H1 (cell line): Measurements from ENCODE around the gene ZNF223. TPM values are rescaled to one million over a fixed set of nuclear protein-coding genes. Genes with fewer than 3 reads are reported as not detected.

Source experiments
- EGR1 ChIP-seq: IDR thresholded peaks from 2 replicates; pipeline ENCODE4 v1.6.1; 2011; ENCODE audit warnings: low read depth, low read length, borderline replicate concordance
- RNF2 ChIP-seq: fragments of 200-900, 300-1000 bp; sonication (generic); IDR thresholded peaks from 2 replicates; pipeline ENCODE4 v1.7.1; 2016; ENCODE audit warnings: borderline replicate concordance, low read depth, mild to moderate bottlenecking, antibody characterized with exemption, low read length; ENCODE audit not compliant: poor library complexity, severe bottlenecking; ENCODE audit errors: missing control alignments
- polyA plus RNA-seq, 7 experiments: library from polyadenylated mRNA; depleted of rRNA in 3 of 7; stranded (reverse) in 5 of 7; unstranded in 2 of 7; fragments of >200 nt in 5 of 7; fragments of 200-250 nt in 2 of 7; gene quantifications; 1 replicate in 5 of 7; 2 replicates in 1 of 7; 4 replicates in 1 of 7; pipeline versions ENCODE4 v1.2.1 to v1.2.3, GENCODE V29; 2011 to 2013; ENCODE audit warnings: missing spikeins in 2 of 7, mixed read lengths in 2 of 7
- total RNA-seq: library from RNA; stranded (reverse); fragmentation: NEBNext Ultra II Directional; extraction: Animal tissue kit (Norgen Biotek cat#: 25700); gene quantifications from 2 replicates; pipeline ENCODE4 v1.2.1, GENCODE V29; 2021

Gene ZNF223
- total and polyA plus RNA-seq, 2 of the 8 experiments (the other 6 are each of a cell fraction or from before 2014, with no cell fraction given) = 1.7 to 4.3 TPM

DNA sequence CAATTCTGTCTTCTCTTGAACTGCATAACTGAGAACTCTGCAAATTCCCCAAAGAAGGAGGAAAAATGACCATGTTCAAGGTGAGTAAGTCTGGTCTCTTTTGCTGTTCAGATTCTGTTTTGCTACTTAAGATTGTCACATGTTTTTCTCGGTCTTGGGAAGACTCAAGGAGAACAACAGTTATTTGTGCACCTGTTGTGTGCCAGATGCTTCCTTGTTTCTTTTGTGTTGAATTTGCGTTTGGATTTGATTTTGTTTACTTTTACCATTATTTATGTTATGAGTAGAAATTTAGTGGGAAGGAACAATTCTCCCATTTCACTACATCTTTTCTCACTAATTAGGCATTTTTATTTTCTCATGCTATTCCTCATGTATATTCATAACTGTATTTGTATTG lies 24.5 kb downstream of the ZNF223 start (continued):
- TF ChIP-seq EGR1 = no peak
- no peak for TF ChIP-seq RNF2
- TF ChIP-seq, all 59 proteins: peak for 0
